LNCAP (cell line): ENCODE data around the gene AGTRAP.

Experiments used
- TF ChIP-seq, protein P1 (sequence below): fragments of 450-650 bp; IDR thresholded peaks from 2 replicates; pipeline ENCODE4 v1.5.1; 2017; ENCODE audit warnings: mild to moderate bottlenecking

AGTRAP gene

DNA sequence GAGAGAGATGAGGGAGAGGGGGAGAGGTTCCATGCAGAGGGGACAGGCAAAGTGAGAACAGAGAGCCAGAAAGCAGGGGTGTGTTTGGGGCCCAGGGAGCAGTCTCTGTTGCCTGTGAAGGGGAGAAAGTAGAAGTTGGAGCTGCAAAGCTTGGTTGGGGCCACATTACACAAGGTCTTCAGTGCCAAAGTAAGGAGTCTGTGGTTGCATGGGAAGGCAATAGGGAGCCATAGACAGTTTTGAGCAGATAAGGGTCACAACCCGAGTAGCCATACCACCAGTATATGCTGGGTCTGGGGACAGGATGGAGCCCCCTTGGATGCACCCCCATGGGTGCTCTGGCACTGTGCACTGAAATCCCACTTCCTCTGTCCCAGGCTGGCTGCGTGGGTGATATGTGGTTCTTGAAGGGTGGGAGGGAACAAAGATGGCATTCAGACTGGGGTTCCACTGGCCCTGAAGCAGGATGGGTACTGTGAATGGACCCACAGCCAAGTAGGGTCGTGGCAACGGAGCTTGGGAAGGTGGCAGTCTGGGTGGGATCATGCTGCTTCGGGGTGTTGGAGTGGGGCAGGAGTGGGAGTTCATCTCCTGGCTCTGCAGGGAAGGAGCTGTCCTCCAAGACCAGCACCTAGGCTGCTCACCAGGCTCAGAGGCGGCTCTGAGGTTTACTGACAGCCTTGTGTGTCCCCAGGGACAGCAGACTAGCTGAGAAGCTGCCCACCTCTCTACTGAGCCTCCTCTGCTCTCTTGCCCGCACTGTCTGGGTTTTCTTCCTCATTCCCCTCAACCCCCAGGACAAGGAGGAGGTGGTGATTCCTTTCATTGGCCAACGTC lies 32.4 kb upstream of the AGTRAP start:
- TF ChIP-seq, protein P1, sequence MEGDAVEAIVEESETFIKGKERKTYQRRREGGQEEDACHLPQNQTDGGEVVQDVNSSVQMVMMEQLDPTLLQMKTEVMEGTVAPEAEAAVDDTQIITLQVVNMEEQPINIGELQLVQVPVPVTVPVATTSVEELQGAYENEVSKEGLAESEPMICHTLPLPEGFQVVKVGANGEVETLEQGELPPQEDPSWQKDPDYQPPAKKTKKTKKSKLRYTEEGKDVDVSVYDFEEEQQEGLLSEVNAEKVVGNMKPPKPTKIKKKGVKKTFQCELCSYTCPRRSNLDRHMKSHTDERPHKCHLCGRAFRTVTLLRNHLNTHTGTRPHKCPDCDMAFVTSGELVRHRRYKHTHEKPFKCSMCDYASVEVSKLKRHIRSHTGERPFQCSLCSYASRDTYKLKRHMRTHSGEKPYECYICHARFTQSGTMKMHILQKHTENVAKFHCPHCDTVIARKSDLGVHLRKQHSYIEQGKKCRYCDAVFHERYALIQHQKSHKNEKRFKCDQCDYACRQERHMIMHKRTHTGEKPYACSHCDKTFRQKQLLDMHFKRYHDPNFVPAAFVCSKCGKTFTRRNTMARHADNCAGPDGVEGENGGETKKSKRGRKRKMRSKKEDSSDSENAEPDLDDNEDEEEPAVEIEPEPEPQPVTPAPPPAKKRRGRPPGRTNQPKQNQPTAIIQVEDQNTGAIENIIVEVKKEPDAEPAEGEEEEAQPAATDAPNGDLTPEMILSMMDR: no peak

DNA sequence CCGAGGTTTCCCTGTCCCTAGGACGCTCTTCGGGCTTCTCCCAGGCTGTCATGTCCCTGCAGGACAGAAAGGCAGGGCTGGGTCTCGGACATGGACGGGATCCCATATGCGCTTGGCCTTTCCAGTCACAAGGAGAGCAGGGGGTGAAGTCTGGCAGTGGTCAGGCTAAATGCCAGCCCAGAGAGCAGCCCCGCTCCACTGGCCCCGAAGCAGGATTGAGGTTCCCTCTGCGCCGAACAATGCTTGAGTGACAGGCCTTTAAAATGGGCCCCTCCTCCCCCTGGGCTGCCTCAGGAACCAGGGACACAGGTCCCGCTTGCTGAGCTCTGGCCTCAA lies 31.8 kb upstream of the AGTRAP start:
- TF ChIP-seq, protein P1: no peak

DNA sequence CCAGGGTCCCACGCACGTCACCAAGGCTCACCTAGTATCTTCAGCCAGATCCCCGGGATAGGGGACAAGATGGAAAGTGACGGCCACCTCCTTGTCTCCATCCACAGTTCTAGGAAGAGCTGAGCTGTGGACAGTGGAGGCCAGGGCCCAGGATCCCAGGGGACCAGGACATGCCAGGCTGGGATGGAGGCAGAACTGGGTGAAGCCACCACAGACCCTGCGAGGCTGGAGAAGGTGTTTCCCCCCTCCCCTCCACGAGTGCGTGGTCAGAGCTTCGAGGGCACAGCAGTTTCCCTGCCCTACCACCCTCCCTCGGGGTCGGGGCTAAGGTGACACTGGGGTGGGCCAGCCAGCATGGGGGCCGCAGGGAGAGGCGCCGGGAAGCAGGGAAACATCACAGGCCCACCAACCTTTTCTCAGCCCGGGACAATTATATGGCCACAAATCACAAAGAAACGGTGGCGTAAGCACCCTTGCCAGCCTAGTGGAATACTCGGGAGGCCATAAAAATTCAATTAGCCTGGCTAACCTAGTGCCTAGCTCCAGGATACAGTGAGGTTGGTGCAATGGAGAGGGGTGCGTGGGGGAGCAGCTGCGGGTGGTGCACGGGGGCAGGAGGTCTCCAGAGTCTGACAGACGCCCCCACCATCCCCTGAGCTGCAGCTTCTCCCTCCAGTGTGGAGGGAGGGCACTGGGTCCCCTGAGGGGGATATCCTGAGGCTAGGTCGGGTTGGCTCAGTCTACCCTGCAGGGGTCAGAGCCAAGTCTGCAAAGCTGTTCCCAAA lies 31.1 kb upstream of the AGTRAP start:
- TF ChIP-seq, protein P1: no peak

DNA sequence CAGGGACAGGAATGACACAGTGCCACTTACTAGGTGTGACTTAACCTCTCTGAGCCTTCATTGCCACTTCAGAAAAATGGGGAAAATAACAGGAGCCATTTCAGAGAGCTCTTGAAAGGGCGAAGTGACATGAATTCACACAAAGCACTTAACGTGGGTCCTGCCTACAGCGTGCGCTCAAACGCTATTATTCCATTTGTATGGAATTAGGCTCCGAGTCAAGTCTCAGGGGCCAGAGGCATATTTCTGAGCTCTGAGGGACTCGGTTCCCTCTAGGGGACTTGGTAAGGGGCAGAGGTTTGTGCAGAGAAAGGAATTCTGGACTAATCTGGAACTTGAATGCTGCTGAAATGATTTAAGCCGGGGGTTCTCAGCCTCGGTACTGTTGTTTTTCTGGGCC lies 30.3 kb upstream of the AGTRAP start:
- TF ChIP-seq, protein P1: no peak

DNA sequence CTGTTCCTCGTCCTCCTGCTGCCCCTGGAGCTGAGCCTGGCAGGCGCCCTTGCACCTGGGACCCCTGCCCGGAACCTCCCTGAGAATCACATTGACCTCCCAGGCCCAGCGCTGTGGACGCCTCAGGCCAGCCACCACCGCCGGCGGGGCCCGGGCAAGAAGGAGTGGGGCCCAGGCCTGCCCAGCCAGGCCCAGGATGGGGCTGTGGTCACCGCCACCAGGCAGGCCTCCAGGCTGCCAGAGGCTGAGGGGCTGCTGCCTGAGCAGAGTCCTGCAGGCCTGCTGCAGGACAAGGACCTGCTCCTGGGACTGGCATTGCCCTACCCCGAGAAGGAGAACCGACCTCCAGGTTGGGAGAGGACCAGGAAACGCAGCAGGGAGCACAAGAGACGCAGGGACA lies 29.6 kb upstream of the AGTRAP start:
- TF ChIP-seq, protein P1: no peak

DNA sequence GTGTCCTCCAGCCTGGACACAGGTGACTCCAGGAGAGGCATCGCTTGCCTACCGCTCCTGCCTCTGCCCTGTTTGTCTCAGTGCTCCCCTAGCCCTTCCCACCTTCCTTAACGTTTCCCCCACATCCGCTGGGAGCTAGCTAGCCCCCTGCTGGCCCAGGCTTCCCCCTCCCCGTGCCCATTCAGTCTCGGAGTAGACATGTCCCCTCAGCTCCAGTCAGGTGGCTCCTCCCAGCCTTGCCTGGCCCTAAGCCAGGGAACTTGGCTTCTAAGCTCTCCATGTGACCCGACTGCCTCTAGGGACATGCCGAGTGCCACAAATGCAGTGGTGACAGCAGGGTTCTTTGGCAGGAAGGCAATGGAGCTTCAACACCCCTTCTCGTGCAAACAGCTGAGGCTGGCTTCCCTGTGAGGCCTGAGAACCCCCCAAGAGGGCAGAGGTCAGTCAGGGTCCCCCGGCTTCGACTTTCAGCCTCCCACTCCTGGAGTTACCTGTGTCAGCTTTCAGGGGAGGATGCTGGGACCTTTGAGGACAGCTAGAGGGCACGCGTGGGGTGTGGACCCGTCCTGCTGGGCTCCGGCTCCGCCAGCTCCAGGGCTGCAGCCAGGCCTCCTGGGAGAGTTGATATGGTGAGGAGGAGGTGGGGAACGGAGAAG lies 28.2 kb upstream of the AGTRAP start:
- TF ChIP-seq, protein P1: no peak

DNA sequence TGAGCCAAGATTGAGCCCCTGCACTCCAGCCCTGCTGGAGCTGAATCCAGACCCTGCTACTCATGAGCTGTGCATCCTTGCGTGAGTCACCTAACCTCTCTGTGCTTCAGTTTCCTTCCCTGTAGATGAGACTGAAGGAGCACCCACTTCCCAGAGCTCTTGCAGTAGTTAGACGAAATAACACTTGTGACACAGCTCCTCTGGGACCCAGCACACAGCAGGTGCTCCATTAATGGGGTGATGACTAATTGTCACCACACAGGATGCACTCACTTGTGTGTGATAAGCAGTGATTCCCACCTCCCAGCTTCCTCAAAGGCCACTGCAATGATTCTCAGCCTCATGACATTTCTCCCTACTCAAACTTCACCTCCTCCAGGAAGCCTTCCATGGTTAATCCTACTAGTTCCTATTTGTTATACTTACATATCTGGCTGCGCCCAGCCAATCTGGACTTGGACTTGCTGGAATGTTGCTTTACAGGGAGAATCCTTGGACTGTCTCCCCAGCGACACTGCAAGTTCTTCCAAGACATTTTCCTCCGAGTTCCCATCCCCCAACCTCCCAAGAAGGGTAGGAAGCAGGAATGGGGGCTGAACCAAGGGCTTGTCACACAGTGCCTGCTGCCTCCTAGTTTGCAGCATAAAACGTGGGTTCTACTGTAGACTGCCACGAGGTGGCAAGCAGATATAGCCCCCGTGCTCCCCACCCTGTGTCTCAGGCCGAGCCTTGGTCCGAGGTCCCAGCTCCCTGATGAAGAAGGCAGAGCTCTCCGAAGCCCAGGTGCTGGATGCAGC lies 27.2 kb upstream of the AGTRAP start:
- TF ChIP-seq, protein P1: no peak
